Adrenal gland (tissue), 12 donors: ENCODE measurements around the gene KIF20A. TPM values are rescaled to one million over a fixed set of nuclear protein-coding genes. Genes with fewer than 3 reads are reported as not detected.
A peak's percentile ranks its signal among the peaks of the same experiment; 100 is the strongest.
"Not testable (repeated sequence)": the region's sequence is repeated elsewhere in the genome, so short reads cannot be mapped to it uniquely, and the experiment has no call there.

Experiments used
- DNase-seq, 7 donors: peaks; one replicate each; pipeline ENCODE4 v3.0.0-alpha.2; 2019 to 2020
- H3K27ac ChIP-seq, 5 donors: fragments of 200-600 bp; sonication (generic) in 4 of 5; 1 replicate in 3 of 5; 2 replicates in 2 of 5; pipeline versions ENCODE4 v1.5.1 to v1.8.0; 2016 to 2020; ENCODE audit warnings: mild to moderate bottlenecking in 1 of 5
- H3K27me3 ChIP-seq: fragments of 200-600 bp; 2 replicates; pipeline ENCODE4 v1.8.0; 2021
- H3K36me3 ChIP-seq, 2 donors: fragments of 200-600 bp; replicated peaks in 1 of 2; 1 replicate in 1 of 2; 2 replicates in 1 of 2; pipeline versions ENCODE4 v1.5.1 to v1.8.0; 2018 to 2022
- H3K4me1 ChIP-seq, 2 donors: fragments of 200-600 bp; replicated peaks in 1 of 2; 1 replicate in 1 of 2; 2 replicates in 1 of 2; pipeline versions ENCODE4 v1.5.1 to v1.8.0; 2018 to 2021
- H3K4me3 ChIP-seq, 4 donors: fragments of 200-600 bp; sonication (generic) in 3 of 4; one replicate each; pipeline ENCODE4 v1.5.1; 2016 to 2018
- H3K9me3 ChIP-seq, 3 donors: fragments of 200-600 bp; sonication (generic) in 1 of 3; replicated peaks in 1 of 3; 1 replicate in 2 of 3; 2 replicates in 1 of 3; pipeline versions ENCODE4 v1.5.1 to v1.8.0; 2016 to 2021
- POLR2A ChIP-seq, 2 donors: fragments of 450-650 bp; IDR thresholded peaks; one replicate each; pipeline ENCODE4 v1.6.1; 2017; ENCODE audit warnings: antibody characterized with exemption in 2 of 2, mild to moderate bottlenecking in 2 of 2, moderate library complexity in 1 of 2
- WGBS, 4 donors: extraction: QIAGEN DNeasy Blood & Tissue Kit in 2 of 4; methylation state at CpG; one replicate each; pipeline versions ENCODE4 v1.1.5 to v1.1.7; 2013 to 2017; 5-methylcytosine and 5-hydroxymethylcytosine counted together
- intact Hi-C, 2 donors: fragments of 100-400 bp; cut with DNase I; formaldehyde crosslinking; loops; one replicate each; pipeline versions ENCODE4 v1.14.1 to v1.15.0; 2022 to 2023
- polyA plus RNA-seq, 3 donors: library from polyadenylated mRNA; stranded (reverse); fragments of 200-250 nt in 2 of 3; fragments of 350-450 nt in 1 of 3; fragmentation: Illumina TruSeq in 1 of 3; extraction: RNeasy Lipid Tissue Mini Kit (QIAGEN cat#74804) in 1 of 3; gene quantifications; one replicate each; pipeline ENCODE4 v1.2.3, GENCODE V29; 2013 to 2014
- total RNA-seq, 9 donors: library from RNA; depleted of rRNA in 4 of 9; stranded (reverse); fragments of >200 nt in 4 of 9; fragments of 120-200 nt in 1 of 9; fragmentation: NEBNext Ultra II Directional in 1 of 9; extraction: Animal tissue kit (Norgen Biotek cat#: 25700) in 1 of 9; gene quantifications; one replicate each; pipeline versions ENCODE4 v1.1.0 to v1.2.4, GENCODE V29; 2013 to 2023
- TF ChIP-seq, protein P1 (sequence below), 6 experiments: fragments of 450-650 bp in 4 of 6; fragments of 200-600 bp in 2 of 6; sonication (generic) in 1 of 6; IDR thresholded peaks; 1 replicate in 5 of 6; 2 replicates in 1 of 6; pipeline versions ENCODE4 v1.5.1 to v1.8.0; 2016 to 2021; ENCODE audit warnings: antibody characterized with exemption in 6 of 6, mild to moderate bottlenecking in 2 of 6, moderate library complexity in 1 of 6
- donor health status: healthy with polysubstance abuse.
- donor health status: Bipolar disorder and iron deficiency.
- donor health status: DM: yes; HTN: yes; CAD: no.
- donor health status: DM: no; HTN: no; CAD: no.
- donor health status: DM: no; HTN: no; CAD: no.
- donor health status: DM: yes; HTN: yes; CAD: no.

KIF20A gene
- total and polyA plus RNA-seq, 12 donors, result 0.32 to 16.0 (median 1.9) TPM

- Histone ChIP-seq H3K9me3 (no peaks in the 10 kb centered on the region), H3K36me3 (no peaks in the 10 kb centered on the region), H3K4me1 (no peaks in the 10 kb centered on the region), H3K27me3 (no peaks in the 10 kb centered on the region), H3K27ac (no peak overlapping the region), H3K4me3 (no peak overlapping the region)
- 19 to 29% (median 27%) methylated on average over 1 of the region's 1 CpG for WGBS, 4 donors
- peak in 4 of 7 donors; percentile 28 to 40 (median 34) for DNase-seq
- intact Hi-C loops, result no loop called here
- no peak for TF ChIP-seq POLR2A (IDR thresholded peaks at IDR 0.05)
- TF ChIP-seq, protein P1, sequence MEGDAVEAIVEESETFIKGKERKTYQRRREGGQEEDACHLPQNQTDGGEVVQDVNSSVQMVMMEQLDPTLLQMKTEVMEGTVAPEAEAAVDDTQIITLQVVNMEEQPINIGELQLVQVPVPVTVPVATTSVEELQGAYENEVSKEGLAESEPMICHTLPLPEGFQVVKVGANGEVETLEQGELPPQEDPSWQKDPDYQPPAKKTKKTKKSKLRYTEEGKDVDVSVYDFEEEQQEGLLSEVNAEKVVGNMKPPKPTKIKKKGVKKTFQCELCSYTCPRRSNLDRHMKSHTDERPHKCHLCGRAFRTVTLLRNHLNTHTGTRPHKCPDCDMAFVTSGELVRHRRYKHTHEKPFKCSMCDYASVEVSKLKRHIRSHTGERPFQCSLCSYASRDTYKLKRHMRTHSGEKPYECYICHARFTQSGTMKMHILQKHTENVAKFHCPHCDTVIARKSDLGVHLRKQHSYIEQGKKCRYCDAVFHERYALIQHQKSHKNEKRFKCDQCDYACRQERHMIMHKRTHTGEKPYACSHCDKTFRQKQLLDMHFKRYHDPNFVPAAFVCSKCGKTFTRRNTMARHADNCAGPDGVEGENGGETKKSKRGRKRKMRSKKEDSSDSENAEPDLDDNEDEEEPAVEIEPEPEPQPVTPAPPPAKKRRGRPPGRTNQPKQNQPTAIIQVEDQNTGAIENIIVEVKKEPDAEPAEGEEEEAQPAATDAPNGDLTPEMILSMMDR (IDR thresholded peaks at IDR 0.05), result no peak
Measured at GRCh38 chr5:138148811-138149210, 30.1 kb upstream of the KIF20A start.

DNA sequence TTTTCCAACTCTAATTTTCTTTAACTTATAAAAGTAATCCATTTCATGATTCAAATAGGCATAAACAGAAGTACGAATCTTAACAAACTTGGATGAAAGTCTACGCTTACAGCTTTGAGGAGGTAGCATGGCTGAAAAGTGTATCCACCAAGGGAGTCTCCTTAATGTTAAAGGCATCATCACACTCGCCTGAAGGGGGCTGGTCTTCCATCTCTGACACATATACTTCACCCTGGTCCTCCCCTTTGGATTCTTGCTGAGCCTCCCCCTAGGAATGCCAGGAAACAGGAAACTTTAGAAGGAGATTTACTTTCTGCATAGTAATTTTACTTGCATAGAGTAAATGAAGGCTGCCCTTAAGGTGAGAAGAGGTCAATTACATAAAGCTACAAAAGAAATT, 29.4 kb upstream of the KIF20A start:
- 51 to 59% (median 55%) methylated on average over 3 of the region's 3 CpGs for WGBS, 4 donors

GRCh38 chr5:138155977-138156376, 22.9 kb upstream of the KIF20A start:
- H3K27me3 ChIP-seq, H3K4me1 ChIP-seq, H3K4me3 ChIP-seq, H3K9me3 ChIP-seq, H3K27ac ChIP-seq, intact Hi-C loops, DNase-seq: not testable (repeated sequence)
- H3K36me3 ChIP-seq, result peaks cover 0 to 46% of the 10 kb centered on the region in 2 donors
- 92 to 99% (median 97%) methylated on average over 9 of the region's 9 CpGs for WGBS, 4 donors

More for the DNA sequence above, 29.4 kb upstream of the KIF20A start:
- Histone ChIP-seq H3K4me3 (no peak overlapping the region), H3K4me1 (no peaks in the 10 kb centered on the region), H3K9me3 (no peaks in the 10 kb centered on the region), H3K27me3 (no peaks in the 10 kb centered on the region), H3K36me3 (no peaks in the 10 kb centered on the region), H3K27ac (no peak overlapping the region)
- DNase-seq, result no peak
- intact Hi-C loops, result no loop called here
- no peak for TF ChIP-seq POLR2A (IDR thresholded peaks at IDR 0.05)
- TF ChIP-seq, protein P1 (IDR thresholded peaks at IDR 0.05), result no peak

- intact Hi-C loops, result no loop called here
- H3K4me1 ChIP-seq, result no peaks in the 10 kb centered on the region
- peaks cover 0 to 63% of the 10 kb centered on the region in 2 donors for H3K36me3 ChIP-seq
Measured at GRCh38 chr5:138157626-138158025, 21.3 kb upstream of the KIF20A start.

DNA sequence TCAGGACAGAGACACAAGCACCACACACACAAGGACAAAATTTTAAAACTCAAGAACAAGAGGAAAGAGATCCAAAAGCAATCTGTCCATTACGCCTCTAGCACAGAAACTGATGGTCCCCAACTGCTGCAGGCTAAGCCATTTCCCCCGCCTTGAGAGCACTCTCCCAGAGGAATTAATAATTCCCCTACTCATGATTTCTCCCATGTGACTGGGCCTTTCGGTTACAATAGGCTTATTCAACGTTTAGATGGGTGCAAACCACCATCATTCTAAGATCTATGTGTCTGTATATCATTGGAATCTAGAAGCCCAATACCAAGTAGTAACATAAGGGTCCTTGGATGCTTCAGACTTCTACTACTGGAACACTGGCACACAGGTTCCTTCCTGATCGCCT, 19.2 kb upstream of the KIF20A start:
- Histone ChIP-seq H3K4me1 (no peaks in the 10 kb centered on the region), H3K36me3 (peaks cover 0 to 83% of the 10 kb centered on the region in 2 donors), H3K4me3 (no peak overlapping the region), H3K27ac (no peak overlapping the region), H3K9me3 (no peaks in the 10 kb centered on the region), H3K27me3 (no peaks in the 10 kb centered on the region)
- WGBS, 4 donors, result 88 to 91% (median 91%) methylated on average over 5 of the region's 5 CpGs
- no peak for TF ChIP-seq POLR2A (IDR thresholded peaks at IDR 0.05)
- TF ChIP-seq, protein P1 (IDR thresholded peaks at IDR 0.05), result no peak
- no peak for DNase-seq
- intact Hi-C loops, result no loop called here

More at GRCh38 chr5:138157626-138158025, 21.3 kb upstream of the KIF20A start:
- TF ChIP-seq POLR2A (IDR thresholded peaks at IDR 0.05), result no peak
- no peaks in the 10 kb centered on the region for H3K27me3 ChIP-seq
- H3K9me3 ChIP-seq, result no peaks in the 10 kb centered on the region
- no peak overlapping the region for H3K4me3 ChIP-seq
- DNase-seq, result no peak
- no peak overlapping the region for H3K27ac ChIP-seq
- 88 to 92% (median 89%) methylated on average over 1 of the region's 1 CpG for WGBS, 4 donors
